NCI-H1436 treated with DMSO at 0.1 percent for 48 hours (cell line): ENCODE data around the gene SLC5A11.
"Not testable (repeated sequence)": the region's sequence is repeated elsewhere in the genome, so short reads cannot be mapped to it uniquely, and the experiment has no call there.

Source experiments
- DNase-seq: peaks from one replicate; lab custom pipeline; 2025; lab: John Stamatoyannopoulos, UW

Gene SLC5A11, protein sequence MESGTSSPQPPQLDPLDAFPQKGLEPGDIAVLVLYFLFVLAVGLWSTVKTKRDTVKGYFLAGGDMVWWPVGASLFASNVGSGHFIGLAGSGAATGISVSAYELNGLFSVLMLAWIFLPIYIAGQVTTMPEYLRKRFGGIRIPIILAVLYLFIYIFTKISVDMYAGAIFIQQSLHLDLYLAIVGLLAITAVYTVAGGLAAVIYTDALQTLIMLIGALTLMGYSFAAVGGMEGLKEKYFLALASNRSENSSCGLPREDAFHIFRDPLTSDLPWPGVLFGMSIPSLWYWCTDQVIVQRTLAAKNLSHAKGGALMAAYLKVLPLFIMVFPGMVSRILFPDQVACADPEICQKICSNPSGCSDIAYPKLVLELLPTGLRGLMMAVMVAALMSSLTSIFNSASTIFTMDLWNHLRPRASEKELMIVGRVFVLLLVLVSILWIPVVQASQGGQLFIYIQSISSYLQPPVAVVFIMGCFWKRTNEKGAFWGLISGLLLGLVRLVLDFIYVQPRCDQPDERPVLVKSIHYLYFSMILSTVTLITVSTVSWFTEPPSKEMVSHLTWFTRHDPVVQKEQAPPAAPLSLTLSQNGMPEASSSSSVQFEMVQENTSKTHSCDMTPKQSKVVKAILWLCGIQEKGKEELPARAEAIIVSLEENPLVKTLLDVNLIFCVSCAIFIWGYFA

DNA sequence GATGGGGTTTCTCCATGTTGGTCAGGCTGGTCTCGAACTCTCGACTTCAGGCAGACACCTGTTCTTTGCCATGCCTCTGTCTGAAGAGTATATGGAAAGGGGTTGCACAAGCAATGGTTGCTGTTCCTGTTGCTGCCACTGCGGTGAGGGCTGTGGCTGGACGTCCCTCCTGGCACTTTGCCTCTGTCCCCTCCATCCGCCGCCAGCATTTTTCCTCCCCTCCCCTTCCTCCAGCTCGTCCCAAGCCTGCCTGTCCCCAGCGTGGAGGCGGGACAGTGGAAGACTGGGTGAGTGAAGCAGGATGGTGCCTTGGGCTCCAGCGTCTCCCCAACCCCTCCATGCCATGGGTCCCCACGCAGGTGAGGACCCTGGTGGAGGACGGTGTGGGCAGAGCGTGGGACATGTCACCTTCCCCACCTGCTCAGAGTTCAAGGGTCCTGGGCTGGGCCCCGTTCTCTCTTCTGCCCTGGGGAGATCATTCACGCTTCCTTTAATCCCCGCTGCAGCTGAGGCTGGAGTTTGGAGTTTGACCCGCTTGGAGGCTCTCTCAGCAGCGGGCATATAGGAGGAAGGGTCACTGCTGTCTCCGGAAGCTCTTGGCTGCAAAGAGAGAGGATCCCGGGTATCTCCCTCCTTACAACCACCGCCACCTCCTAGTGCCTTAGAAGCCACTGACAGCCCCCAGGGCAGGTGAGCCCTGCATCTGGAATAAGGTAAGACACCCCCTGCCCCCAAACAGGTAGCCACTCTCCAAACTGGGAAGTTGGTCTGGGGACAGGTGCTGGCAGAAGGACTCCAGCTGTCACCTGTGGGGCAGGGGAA is at the start of gene SLC5A11:
Gene SLC5A11, plus strand, starts transcription at position 238 of the 822 bp plus-strand sequence. CDS start 12,681 bp downstream, outside the sequence.
- DNase-seq = no peak

DNA sequence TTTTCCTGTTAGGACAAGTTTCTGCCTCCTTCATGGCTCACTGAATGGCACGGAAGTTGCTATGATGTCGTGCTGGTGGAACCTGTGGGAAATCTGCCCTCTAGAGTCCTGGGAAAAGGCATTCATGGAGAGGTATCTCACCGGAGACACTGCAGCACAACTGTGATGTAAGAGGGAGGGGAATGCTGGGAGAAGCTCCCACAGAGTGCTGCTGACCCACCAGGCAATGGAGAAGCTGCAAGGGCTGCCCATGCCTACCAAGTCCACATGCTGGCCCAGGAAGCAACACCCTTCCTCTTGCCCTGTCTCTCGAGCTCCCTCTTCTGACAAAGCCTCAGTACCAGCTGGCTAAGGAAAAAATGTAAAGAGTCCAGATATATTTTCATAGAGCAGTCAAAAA is 45.2 kb upstream of the SLC5A11 start:
- no peak for DNase-seq

DNA sequence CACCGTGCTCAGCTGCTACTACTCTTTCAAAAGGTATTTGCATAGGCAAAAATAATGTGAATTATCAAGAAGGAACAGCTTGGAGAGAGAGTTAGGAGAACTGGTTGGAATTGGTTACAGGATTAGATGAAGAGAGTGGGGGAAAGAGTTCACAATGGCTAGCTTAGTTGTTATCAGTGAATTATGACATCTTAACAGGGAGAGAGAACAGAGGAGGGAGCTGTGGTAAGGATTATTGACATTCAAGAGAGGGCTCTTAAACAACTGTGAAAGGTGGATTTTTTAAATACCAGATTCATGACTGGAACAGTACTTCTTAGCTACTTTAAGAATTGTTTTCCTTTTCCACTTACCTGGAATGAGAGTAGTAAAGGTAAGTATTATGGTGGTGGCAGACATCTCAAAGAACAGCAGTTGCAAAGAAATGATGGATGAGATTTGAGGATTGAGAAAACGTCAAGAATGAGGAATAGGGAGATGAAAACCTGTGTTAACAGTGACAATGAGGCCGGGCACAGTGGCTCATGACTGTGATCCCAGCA is 43.9 kb upstream of the SLC5A11 start:
- no peak for DNase-seq

DNA sequence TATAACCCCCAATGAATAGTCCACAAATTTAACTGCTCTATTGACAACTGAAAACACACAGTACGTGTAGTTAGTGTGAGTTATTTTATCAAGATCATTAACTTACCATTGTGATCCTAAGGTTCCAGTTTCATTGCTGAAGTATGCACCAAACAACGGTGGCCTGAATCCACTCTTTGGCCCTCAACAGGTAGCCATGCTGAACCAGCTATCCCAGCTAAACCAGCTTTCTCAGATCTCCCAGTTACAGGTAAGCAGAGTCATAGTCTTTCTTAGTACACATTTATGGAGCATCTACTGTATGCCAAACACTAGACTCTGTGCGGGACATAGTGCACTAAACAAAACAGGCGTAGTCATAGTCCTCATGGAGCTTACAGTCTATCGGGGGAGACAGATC is 40.3 kb upstream of the SLC5A11 start:
- DNase-seq = no peak

DNA sequence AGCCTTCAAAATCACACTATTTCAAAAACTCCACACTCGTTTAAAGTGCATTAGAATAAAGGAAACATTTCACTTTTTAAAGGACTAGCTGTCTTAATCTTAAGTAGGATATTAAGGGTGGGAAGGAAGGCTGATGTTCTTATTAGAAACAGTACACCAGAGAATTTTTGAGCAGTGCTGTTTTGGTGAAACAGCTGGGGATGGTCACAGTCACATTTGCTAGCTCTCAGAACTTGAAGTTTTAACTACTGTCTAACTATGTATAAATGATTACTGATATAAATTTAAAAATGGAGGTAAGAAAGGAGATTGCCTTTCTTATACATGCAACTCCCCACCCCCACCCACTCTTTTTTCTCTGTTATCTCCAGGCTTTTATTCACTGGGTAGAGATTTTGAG is 38.5 kb upstream of the SLC5A11 start:
- DNase-seq = no peak

DNA sequence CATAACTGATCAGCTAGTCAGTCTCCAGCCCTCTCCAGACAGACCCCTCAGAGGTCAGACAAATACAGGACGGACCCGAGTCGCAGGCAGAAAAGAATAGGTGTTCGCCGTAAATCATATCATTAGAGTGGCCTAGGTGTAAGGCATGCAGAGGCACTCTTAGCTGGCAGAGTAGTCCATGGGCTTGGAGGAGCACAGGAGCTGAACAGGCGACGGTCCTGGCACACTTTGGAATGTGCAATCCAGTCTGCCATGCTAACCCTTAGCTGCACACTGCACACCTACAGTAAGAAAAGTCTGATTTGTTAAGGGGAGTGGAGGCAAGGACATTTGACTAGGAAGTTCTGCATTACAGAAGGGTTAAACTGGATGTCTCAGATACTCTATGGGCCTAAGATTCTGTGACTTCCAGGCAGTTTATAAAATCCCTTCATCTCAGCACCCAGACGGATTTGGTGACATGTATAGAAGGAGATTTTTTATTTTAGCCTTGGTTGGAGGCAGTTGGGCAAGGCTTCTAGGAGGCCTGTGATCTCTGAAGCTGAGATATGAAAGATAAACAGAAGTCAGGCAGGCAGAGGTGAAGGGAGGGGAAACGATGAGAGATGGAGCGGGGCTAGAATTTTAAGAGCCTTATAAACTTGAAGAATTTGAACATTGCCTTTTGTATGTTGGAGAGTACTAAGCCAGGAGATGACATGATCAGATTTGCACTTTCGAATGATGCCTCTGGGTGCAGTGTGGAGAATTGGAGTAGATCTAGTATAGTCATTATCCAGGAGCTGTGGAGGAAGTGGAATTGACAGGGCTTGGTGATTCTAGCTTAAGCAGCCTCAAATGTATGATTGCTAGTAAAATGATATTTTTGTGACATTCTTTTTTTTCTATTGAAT is 34.6 kb upstream of the SLC5A11 start:
- DNase-seq = no peak

DNA sequence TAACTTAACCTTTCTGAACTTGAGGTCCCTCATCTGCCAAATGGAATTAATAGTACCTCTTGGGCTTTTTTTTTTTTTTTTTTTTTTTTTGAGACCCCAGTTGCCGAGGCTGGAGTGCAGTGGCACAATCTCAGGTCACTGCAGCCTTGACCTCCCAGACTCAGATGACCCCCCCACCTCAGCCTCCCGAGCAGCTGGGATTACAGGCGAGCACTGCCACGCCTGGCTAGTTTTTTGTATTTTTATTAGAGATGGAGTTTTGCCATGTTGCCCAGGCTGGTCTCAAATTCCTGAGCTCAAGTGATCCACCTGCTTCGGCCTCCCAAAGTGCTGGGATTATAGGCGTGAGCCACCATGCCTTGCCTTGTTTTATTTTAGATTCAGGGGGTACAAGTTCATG is 33.0 kb upstream of the SLC5A11 start:
- not testable (repeated sequence) for DNase-seq

DNA sequence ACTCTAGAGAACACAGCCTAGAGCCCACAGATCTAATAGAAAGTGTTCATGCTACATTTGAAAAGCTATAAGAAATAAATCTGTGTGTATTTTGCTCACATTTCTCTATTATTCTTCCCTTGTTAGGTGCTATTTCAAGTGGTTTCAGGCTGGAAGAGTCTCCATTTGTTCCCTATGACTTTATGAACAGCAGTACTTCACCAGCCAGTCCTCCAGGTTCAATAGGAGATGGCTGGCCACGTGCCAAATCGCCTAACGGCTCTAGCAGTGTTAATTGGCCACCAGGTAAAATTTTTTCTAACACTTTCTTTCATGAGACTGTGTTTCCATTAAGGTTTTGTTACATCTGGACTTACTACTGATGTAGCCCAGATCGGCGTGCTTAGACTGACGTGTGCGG is 30.7 kb upstream of the SLC5A11 start:
- DNase-seq = no peak

DNA sequence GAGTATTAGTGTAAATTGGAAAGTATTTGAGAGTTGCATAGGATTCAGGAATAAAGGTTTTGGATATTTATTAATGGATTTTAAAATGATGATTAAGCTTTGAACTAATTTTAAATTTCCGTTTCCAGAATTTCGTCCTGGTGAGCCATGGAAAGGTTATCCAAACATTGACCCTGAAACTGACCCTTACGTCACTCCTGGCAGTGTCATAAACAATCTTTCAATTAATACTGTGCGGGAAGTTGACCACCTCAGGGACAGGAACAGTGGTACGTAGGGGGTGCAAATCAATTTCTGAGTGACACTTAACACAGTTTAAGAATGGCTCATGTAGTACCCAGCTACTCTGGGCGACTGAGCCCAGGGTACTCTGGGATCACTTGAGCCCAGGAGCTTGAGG is 29.1 kb upstream of the SLC5A11 start:
- DNase-seq = no peak

DNA sequence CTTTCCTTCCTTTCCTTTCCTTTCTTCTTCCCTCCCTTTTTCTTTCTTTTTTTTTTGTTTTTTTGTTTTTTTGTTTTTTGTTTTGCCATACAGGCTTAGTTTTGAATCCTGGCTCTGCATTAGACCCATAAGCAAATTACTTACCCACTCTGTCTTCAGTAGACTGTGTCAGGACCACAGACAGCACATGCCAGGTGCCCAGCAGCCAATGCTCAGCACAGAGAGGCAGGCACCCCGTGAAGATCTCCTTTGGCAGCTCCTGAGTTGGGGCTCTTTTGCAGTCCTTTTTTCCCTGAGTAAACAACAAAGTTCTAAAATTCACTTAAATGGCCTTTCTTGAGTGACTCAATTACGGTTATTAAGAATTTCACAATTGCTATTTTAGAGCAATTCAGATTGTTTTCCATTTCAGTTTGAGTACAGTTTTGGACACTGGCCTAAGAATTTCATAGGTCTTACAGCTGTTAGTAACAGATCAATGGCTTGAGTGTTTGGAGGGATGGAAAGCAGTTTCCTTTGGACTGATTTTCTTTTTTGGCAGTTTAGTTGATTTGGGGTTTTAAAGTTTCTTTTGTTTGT is 26.2 kb upstream of the SLC5A11 start:
- DNase-seq = no peak

DNA sequence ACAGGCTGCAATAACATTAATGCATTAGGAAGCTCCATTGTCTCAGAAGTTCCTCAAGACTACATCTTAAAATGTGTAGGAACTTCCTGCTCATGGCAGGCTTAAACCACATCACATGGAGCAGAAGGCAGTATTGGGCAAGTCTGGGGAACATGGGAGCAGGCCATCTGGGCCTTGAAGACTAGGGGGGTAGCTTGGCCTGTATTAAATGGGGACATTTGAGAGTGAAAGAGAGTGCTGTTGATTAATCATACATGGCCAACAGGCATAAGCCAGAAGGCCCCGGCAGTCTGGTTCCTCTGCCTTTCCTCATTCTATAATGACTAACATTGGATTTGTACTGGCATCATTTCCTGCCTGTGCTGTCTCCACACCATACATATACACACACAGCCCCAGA is 25.2 kb upstream of the SLC5A11 start:
- DNase-seq = no peak

DNA sequence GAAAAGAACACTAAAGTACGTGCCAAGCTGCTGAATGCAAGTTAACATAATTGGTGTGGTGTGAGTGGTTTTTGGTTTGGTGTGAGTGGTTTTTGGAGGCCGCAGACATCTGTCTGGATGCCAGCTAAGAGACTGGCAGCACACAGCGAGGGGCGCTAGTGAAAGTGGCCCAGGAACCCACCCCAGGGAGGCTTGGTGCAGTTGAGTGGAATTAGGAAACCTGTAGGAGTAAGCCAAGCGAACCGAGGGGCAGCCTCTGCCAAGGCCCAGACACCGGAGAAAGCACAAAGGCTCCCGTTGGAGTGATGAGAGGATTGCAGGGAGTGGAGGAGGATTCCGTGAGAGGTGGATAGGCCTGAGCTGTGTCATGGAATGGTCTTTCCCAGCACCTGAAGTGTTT is 24.6 kb upstream of the SLC5A11 start:
- DNase-seq = no peak

DNA sequence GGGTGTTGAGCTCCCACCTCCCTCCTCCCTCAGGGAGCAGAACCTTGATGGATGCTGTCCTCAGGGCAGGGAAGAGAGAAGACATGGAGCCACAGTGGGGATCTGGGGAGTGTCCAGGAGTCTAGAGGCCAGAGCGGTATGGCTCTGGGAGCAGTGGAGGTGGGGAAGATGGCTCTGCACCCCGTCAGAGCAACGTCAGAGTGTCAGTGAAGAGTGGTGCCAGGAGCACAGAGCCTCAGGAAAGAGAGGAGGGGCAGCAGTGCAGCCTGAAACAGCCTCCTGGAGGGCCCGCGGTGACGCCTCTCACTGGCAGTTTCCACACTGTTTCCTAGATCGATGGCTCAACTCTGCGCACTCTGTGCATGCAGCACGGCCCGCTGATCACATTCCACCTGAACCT is 23.2 kb upstream of the SLC5A11 start:
- no peak for DNase-seq

DNA sequence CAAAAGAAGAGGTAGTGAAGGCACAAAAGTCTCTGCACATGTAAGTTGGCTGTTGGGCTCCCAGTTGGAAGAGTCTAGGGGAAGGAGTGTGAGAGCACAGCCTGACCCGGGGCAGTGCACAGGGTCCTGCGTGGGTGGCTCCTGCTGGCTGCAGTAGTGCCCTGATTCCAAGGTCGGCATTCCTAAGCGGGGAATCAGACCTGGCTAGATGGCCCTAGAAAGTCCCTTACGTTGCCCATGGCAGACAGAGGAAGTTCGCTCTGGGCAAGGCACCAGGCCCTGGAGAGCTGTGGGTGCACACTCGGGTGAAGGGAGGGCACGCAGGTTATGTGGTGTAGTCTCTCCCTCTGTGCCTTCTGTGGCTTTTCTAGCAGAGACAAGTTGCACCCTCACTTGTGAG is 22.8 kb upstream of the SLC5A11 start:
- DNase-seq = no peak

DNA sequence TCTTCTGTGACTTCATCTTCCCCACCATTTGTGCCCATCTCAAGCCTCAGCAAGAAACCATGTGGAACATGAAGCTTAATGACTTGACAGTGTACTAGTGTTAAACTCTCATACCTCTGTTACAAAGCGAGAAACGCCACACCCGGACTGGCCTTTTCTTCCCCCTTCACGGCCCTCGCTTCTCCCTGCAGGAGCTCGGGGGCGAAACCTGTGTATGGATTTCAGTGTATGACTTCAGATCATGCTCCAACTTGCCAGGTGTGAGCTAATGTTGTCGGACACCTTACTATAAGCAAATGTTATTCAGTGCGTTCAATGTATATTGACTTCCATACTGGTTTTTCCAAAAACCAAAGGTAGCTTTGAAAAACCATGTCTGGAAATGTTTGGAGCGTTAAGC is 20.1 kb upstream of the SLC5A11 start:
- DNase-seq = no peak

DNA sequence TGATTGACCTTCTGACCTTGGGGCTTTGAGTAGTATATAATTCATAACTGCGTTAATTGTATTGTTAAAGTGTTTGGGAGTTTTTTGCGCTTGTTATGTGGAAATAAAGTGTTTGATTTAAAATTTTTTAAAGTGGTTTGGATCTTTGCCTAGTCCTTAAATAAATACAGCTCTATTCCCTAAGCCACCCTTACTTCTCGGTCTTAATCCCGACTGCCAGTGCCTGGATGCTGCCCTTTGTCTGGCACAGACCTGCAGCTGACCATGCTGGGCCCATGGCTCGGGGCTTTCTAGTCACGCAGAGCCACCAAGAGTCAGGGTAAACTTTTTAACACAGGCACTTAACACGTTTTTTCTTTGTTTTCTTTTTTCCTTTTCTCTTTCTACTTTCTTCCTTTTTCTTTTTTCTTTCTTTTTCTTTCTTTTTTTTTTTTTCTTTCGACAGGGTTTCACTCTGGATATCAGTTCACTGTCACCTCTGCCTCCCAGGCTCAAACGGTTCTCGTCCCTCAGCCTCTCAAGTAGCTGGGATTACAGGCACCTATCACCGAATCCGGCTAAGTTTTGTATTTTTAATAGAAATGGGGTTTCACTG is 19.6 kb upstream of the SLC5A11 start:
- no peak for DNase-seq

DNA sequence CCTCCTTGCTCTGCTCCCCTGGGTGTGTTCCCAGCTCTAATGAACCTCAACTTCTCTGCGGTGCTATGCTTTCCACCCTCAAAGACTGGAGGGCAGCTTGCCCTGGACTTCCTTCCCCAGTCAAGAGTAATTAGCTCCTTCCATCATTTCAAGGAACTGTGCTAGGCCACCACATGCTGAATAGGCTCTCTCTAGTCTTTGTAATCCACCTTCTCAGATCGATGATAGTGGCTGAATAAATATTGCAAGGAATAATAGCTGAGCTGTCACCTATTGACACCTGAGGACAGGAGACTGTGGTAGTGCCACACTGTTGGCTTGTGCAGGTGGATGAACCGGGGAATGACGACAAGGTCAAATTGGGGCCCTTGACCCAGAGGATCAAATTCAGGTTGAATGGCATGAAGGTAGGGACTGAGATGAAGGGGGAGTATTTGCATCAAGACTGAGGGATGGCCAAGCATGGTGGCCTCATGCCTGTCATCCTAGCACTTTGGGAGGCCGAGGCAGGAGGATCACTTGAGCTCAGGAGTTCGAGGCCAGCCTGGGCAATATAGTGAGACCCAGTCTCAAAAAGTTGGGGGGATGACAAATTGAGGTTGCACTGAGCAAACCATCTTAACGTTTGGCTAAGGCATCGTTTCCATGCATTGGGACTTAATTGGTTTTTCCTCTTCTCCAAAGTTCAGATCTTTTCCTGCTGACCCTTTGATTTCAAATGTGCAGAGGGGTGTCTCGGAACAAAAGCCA is 18.8 kb upstream of the SLC5A11 start:
- no peak for DNase-seq

DNA sequence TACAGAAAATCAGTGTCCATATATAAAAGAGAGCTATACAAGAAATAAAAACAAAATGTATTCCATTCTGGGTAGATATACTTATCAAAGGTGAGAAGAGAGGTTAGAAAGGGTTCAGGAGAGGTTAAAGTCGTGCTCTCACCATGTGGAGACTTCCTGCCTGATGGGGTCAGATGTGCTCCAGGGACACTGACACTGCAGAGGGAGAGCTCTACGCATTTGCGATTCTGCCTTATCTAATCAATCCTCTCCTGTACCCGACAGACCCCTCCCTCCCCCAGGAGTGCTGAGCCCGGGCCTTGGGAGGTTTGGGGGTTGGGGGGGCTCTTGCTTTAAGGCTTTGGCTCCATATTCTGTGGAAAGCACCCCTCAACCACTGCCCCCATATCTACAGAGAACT is 16.6 kb upstream of the SLC5A11 start:
- no peak for DNase-seq

DNA sequence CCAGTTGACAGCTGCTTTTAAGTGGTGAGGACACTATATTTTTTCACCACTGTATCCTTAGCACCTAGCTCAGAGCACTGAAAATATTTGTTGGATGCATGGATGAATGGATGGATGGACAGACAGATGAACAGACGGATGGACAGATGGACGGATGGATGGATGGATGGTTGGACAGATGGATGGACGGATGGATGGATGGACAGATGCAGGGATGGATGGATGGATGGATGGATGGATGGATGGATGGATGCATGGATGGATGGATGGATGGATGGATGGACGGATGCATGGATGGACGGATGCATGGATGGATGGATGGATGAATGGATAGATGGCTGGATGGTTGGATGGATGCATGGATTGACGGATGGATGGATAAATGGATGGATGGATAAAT is 12.4 kb upstream of the SLC5A11 start:
- DNase-seq = no peak
